ENCODE measurements around the gene SDF4. TPM values are rescaled to one million over a fixed set of nuclear protein-coding genes. Genes with fewer than 3 reads are reported as not detected.

The SDF4 gene
- total RNA-seq, 3 donors from 2014 or later (not counting 1 experiment from before 2014, with no cell fraction given), result 176 to 211 (median 184) TPM

DNA sequence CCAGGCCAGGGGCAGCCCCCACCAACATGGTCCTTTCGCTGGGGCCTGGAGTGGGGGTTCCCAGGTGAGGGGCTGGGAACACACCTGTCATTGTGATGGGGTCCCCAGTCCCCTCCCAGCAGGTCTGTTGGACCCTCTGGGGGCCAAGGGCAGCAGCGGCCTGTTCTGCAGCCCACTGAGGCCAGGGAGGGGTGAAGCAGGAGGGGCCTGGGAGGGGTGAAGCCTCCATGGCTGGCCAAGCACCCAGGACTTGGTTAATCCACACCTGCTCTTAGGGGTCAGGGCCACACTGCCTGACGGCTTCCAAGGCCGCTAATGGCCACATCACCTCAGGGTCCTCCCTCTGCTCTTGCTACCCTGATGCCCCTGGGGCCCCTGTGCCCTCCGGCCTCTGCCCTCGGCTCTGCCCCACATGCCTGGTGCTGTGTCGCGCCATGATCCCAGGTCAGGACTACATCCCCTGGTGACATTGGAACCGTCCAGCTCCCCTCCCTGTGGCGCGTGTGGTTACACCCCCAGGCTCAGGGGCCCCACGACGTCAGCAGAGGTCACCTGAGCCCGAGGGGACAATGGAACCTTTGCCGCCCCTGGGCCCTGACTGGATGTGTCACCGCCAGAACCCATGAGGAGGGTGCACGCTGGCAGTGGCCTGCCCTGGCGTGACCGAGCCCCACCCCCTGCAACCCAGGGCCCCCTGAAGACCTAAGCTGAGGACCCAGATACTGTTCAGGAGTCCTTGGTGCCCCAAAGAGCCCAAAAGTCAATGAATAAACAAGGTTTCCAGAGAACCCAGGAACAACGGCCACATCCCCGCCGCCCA, 32.5 kb downstream of the SDF4 start:
- Histone ChIP-seq H3K9me3 (ENCODE audit: control insufficient read depth, insufficient read depth, low read length) (no peaks in the 10 kb centered on the region), H3K4me1 (ENCODE audit: control insufficient read depth, insufficient read depth, low read length) (peaks cover 19% of the 10 kb centered on the region), H3K27ac (ENCODE audit: low read length) (peak overlapping the region; percentile 83), H3K4me3 (ENCODE audit: low read length) (no peak overlapping the region), H3K36me3 (ENCODE audit: control insufficient read depth, insufficient read depth, low read length) (no peaks in the 10 kb centered on the region), H3K27me3 (ENCODE audit: control insufficient read depth, insufficient read depth, low read length) (no peaks in the 10 kb centered on the region)
- peak overlapping the region; percentile 91 to 93 for H3K27ac Mint-ChIP-seq
- H3K4me3 Mint-ChIP-seq, result peak overlapping the region; percentile 62
- DNase-seq, result peak in 1 of 2 donors; percentile 24
- intact Hi-C loops (cut with micrococcal nuclease), result no loop called here
- H3K4me1 Mint-ChIP-seq, result peaks cover 6 to 15% of the 10 kb centered on the region in 2 donors
- TF ChIP-seq, protein P1, sequence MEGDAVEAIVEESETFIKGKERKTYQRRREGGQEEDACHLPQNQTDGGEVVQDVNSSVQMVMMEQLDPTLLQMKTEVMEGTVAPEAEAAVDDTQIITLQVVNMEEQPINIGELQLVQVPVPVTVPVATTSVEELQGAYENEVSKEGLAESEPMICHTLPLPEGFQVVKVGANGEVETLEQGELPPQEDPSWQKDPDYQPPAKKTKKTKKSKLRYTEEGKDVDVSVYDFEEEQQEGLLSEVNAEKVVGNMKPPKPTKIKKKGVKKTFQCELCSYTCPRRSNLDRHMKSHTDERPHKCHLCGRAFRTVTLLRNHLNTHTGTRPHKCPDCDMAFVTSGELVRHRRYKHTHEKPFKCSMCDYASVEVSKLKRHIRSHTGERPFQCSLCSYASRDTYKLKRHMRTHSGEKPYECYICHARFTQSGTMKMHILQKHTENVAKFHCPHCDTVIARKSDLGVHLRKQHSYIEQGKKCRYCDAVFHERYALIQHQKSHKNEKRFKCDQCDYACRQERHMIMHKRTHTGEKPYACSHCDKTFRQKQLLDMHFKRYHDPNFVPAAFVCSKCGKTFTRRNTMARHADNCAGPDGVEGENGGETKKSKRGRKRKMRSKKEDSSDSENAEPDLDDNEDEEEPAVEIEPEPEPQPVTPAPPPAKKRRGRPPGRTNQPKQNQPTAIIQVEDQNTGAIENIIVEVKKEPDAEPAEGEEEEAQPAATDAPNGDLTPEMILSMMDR (IDR thresholded peaks at IDR 0.05), result no peak
- 86% methylated on average over 22 of the region's 22 CpGs for WGBS (ENCODE audit: insufficient coverage)
- H3K36me3 Mint-ChIP-seq, result no peaks in the 10 kb centered on the region
- H3K27me3 Mint-ChIP-seq (ENCODE audit: low read depth in 2 of 2), result no peaks in the 10 kb centered on the region
- peaks cover 0 to 7% of the 10 kb centered on the region in 2 donors for H3K9me3 Mint-ChIP-seq
- ATAC-seq, result no peak

- peaks cover 6 to 15% of the 10 kb centered on the region in 2 donors for H3K4me1 Mint-ChIP-seq
- ATAC-seq (no peak), DNase-seq (peak in 1 of 2 donors; percentile 16)
- Histone ChIP-seq H3K27me3 (ENCODE audit: control insufficient read depth, insufficient read depth, low read length) (no peaks in the 10 kb centered on the region), H3K4me1 (ENCODE audit: control insufficient read depth, insufficient read depth, low read length) (peaks cover 19% of the 10 kb centered on the region), H3K9me3 (ENCODE audit: control insufficient read depth, insufficient read depth, low read length) (no peaks in the 10 kb centered on the region), H3K36me3 (ENCODE audit: control insufficient read depth, insufficient read depth, low read length) (no peaks in the 10 kb centered on the region), H3K27ac (ENCODE audit: low read length) (no peak overlapping the region), H3K4me3 (ENCODE audit: low read length) (no peak overlapping the region)
- H3K27ac Mint-ChIP-seq, result peak overlapping the region in 1 of 2 donors; percentile 93
- WGBS (ENCODE audit: insufficient coverage), result 93% methylated on average over 21 of the region's 23 CpGs
- no peaks in the 10 kb centered on the region for H3K27me3 Mint-ChIP-seq (ENCODE audit: low read depth in 2 of 2)
- intact Hi-C loops (cut with micrococcal nuclease), result no loop called here
- H3K36me3 Mint-ChIP-seq, result no peaks in the 10 kb centered on the region
- peaks cover 0 to 7% of the 10 kb centered on the region in 2 donors for H3K9me3 Mint-ChIP-seq
- TF ChIP-seq, protein P1 (IDR thresholded peaks at IDR 0.05), result no peak
- no peak overlapping the region for H3K4me3 Mint-ChIP-seq
Measured at GRCh38 chr1:1198423-1199140, 33.2 kb downstream of the SDF4 start.

DNA sequence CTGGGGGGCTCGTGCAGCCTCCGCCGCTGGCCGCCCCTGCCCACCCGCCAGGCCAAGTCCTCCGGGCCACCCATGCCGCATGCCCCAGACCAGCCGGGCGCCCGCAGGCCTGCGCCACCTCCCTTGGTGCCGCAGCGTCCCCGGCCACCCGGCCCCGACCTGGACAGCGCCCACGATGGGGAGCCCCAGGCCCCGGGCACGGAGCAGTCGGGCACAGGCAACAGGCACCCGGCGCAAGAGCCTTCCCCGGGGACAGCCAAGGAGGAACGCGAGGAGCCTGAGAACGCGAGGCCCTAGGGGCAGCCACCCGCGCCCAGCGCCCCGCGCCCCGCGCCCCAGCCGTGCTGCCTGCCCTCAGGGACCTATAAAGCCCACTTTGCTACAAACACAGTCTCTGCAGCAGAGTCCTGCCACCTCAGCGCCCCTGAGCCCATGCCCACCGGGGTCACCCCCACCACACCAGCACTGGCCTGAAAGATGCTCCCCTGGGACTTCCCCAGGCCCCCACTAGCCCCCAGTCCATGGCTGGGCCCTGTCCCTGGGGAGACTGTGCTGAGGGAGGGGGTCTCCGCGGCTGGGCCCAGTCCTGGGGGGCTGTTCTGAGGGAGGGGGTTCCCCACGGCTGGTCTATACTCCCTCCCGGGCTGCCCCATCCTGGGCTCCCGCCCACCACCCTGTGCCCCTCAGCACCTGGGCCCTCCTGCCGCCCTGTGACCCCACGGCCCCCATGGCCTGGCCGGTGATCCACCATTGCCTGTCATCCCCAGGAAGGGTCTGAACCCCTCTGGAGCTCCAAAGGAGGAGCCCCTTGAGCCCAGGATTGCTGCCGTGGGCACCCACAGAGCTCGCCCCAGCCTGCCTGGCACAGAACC, 34.0 kb downstream of the SDF4 start:
- H3K9me3 Mint-ChIP-seq, result peaks cover 0 to 7% of the 10 kb centered on the region in 2 donors
- Histone ChIP-seq H3K4me1 (ENCODE audit: control insufficient read depth, insufficient read depth, low read length) (peaks cover 19% of the 10 kb centered on the region), H3K27ac (ENCODE audit: low read length) (no peak overlapping the region), H3K36me3 (ENCODE audit: control insufficient read depth, insufficient read depth, low read length) (no peaks in the 10 kb centered on the region), H3K4me3 (ENCODE audit: low read length) (no peak overlapping the region), H3K27me3 (ENCODE audit: control insufficient read depth, insufficient read depth, low read length) (no peaks in the 10 kb centered on the region), H3K9me3 (ENCODE audit: control insufficient read depth, insufficient read depth, low read length) (no peaks in the 10 kb centered on the region)
- peaks cover 6 to 15% of the 10 kb centered on the region in 2 donors for H3K4me1 Mint-ChIP-seq
- no peak for ATAC-seq
- peak overlapping the region in 1 of 2 donors; percentile 93 for H3K27ac Mint-ChIP-seq
- DNase-seq, result peak in 1 of 2 donors; percentile 19
- intact Hi-C loops (cut with micrococcal nuclease), result no loop called here
- WGBS (ENCODE audit: insufficient coverage), result 93% methylated on average over 48 of the region's 48 CpGs
- no peaks in the 10 kb centered on the region for H3K36me3 Mint-ChIP-seq
- no peak overlapping the region for H3K4me3 Mint-ChIP-seq
- TF ChIP-seq, protein P1 (IDR thresholded peaks at IDR 0.05), result no peak
- no peaks in the 10 kb centered on the region for H3K27me3 Mint-ChIP-seq (ENCODE audit: low read depth in 2 of 2)

All from natural killer cell (primary cell).